ENCODE results near the gene TMCC2. TPM values are rescaled to one million over a fixed set of nuclear protein-coding genes. Genes with fewer than 3 reads are reported as not detected.
A peak's percentile ranks its signal among the peaks of the same experiment; 100 is the strongest.

Gene TMCC2
- total and polyA plus RNA-seq, 2 of the 8 experiments (the other 6 are each of a cell fraction or from before 2014, with no cell fraction given), result 6.7 to 6.8 TPM

- Histone ChIP-seq H4K5ac (ENCODE audit: insufficient read length, low read depth, low read length) (peak overlapping the region; percentile 48), H2BK20ac (ENCODE audit: low read length) (no peak overlapping the region), H3K4me1 (replicated peaks in 1 of 4; ENCODE audit: control insufficient read depth in 3 of 4, insufficient read depth in 4 of 4, low read length in 3 of 4) (peaks cover 0 to 5% (median 3%) of the 10 kb centered on the region in 4 experiments; a peak in 4 of 7 replicates), H3K9ac (replicated peaks in 1 of 4; ENCODE audit: extremely low read depth in 1 of 4, low read depth in 3 of 4, low read length in 3 of 4) (peak overlapping the region in 2 of 4 experiments; percentile 78 to 80; a peak in 2 of 7 replicates), H3K79me2 (ENCODE audit: control insufficient read depth in 1 of 2, insufficient read depth in 2 of 2, low read length in 2 of 2) (peaks cover 3 to 22% of the 10 kb centered on the region in 2 experiments; a peak in 3 of 4 replicates), H3K18ac (ENCODE audit: extremely low read depth, low read length) (no peak overlapping the region), H2AFZ (ENCODE audit: low read length) (peak overlapping the region; percentile 75; the same call in 1 of the 2 replicates), H3K4ac (replicated peaks; ENCODE audit: insufficient read length, low read depth, low read length) (no peak overlapping the region), H3K79me1 (ENCODE audit: low read depth, low read length) (0 out of 2 replicates have a peak, but pooled peaks cover 2% of the 10 kb centered on the region), H3K23ac (ENCODE audit: insufficient read length) (no peak overlapping the region), H2BK5ac (ENCODE audit: low read depth, low read length) (no peak overlapping the region), H3K36me3 (ENCODE audit: control insufficient read depth in 2 of 4, insufficient read depth in 4 of 4, low read length in 3 of 4) (no peaks in the 10 kb centered on the region), H4K8ac (ENCODE audit: extremely low read depth, insufficient read depth, low read length) (no peak overlapping the region; the same call in 1 of the 2 replicates), H3K56ac (replicated peaks; ENCODE audit: insufficient read length, low read depth, low read length) (no peak overlapping the region), H2BK120ac (replicated peaks; ENCODE audit: low read depth, low read length) (no peak overlapping the region), H3K14ac (ENCODE audit: insufficient read length) (no peak overlapping the region), H3K4me3 (ENCODE audit: extremely low read depth in 1 of 4, insufficient read depth in 2 of 4, low read depth in 3 of 4, low read length in 4 of 4) (peak overlapping the region; percentile 14 to 91 (median 90); a peak in 6 of 8 replicates), H2BK12ac (ENCODE audit: low read depth, low read length) (no peak overlapping the region), H3K27ac (ENCODE audit: low read depth, low read length) (no peak overlapping the region), H3K4me2 (ENCODE audit: insufficient read depth in 1 of 2, low read depth in 2 of 2, low read length in 2 of 2) (peak overlapping the region; percentile 73 to 81), H3K27me3 (replicated peaks in 1 of 4; ENCODE audit: control insufficient read depth in 3 of 4, extremely low read depth in 1 of 4, insufficient read depth in 3 of 4, low read length in 3 of 4) (no peaks in the 10 kb centered on the region), H2BK15ac (ENCODE audit: low read length) (0 out of 2 replicates have a peak overlapping the region, but pooled peaks have one; percentile 22), H4K91ac (replicated peaks; ENCODE audit: insufficient read length, low read length) (no peak overlapping the region), H2AK5ac (ENCODE audit: low read depth, low read length) (no peak overlapping the region), H3K23me2 (ENCODE audit: low read depth, low read length) (0 out of 2 replicates have a peak, but pooled peaks cover 2% of the 10 kb centered on the region), H4K20me1 (replicated peaks in 1 of 2; ENCODE audit: control insufficient read depth in 1 of 2, insufficient read depth in 2 of 2, low read length in 2 of 2) (peaks cover 0 to 2% of the 10 kb centered on the region in 2 experiments), H3K9me3 (ENCODE audit: insufficient read depth in 2 of 2, low read depth in 1 of 2, low read length in 1 of 2) (no peaks in the 10 kb centered on the region)
- DNase-seq (ENCODE audit: low read depth in 1 of 2, low spot score in 2 of 2) (no peak), FAIRE-seq (peak; percentile 36)
- ChIA-PET CTCF (ENCODE audit: partially characterized antibody) (interaction anchor here (0.6 to 0.7 kb wide), 2 partner anchors 16 to 1297 kb away, joined by 3 read pairs; partner anchors contain the start of gene TMCC2), POLR2A (ENCODE audit: partially characterized antibody) (interaction anchor here (0.8 to 1.4 kb wide), 2 partner anchors 20 to 25 kb away, joined by 3 to 4 read pairs; no protein-coding TSS in a partner anchor)
- WGBS, 2 experiments (ENCODE audit: extremely low coverage in 1 of 2, insufficient coverage in 1 of 2, insufficient read length in 1 of 2, insufficient replicate concordance in 2 of 2, low coverage in 1 of 2, low lambda C conversion rate in 2 of 2, missing lambda C conversion rate in 1 of 2), result 61% methylated on average over 13 of the region's 13 CpGs; no CpG with 5 or more reads in 1 of the 2 experiments
- TF ChIP-seq SP2 (IDR thresholded peaks at IDR 0.05; ENCODE audit: low read length) (no peak), NRF1 (IDR thresholded peaks at IDR 0.05; ENCODE audit: low read depth, low read length) (no peak), POLR2AphosphoS5 (IDR thresholded peaks at IDR 0.05; ENCODE audit: low read depth, low read length) (no peak), TBP (IDR thresholded peaks at IDR 0.05; ENCODE audit: low read depth, low read length) (no peak), CBX8 (IDR thresholded peaks at IDR 0.05; ENCODE audit: borderline replicate concordance, low read depth, low read length) (no peak), RBBP5 (IDR thresholded peaks at IDR 0.05; ENCODE audit: borderline replicate concordance, low read depth, low read length) (no peak; the same call in 1 of the 2 replicates), SIN3A (conservative IDR thresholded peaks at IDR 0.05 in 1 of 2, IDR thresholded peaks at IDR 0.05 in 1 of 2; ENCODE audit: low read depth in 1 of 2, low read length in 2 of 2) (no peak), CTBP2 (IDR thresholded peaks at IDR 0.05; ENCODE audit: borderline replicate concordance, insufficient read depth, insufficient read length, low read length) (no peak), EZH2 (IDR thresholded peaks at IDR 0.05; ENCODE audit: low read depth, low read length, severe bottlenecking) (no peak), BACH1 (IDR thresholded peaks at IDR 0.05; ENCODE audit: low read length) (no peak), TEAD4 (IDR thresholded peaks at IDR 0.05; ENCODE audit: low read depth, low read length) (no peak), CHD1 (IDR thresholded peaks at IDR 0.05; ENCODE audit: low read depth, low read length) (no peak)
Measured at GRCh38 chr1:205211839-205212536, 15.8 kb upstream of the TMCC2 start.

Data from H1 (cell line).